Muscle of leg (tissue), 11 donors: Measurements from ENCODE around the gene LRP10. TPM values are rescaled to one million over a fixed set of nuclear protein-coding genes. Genes with fewer than 3 reads are reported as not detected.

ENCODE experiments used
- DNase-seq: peaks from one replicate; pipeline ENCODE4 v3.0.0; 2013
- H3K27ac ChIP-seq: one replicate; pipeline ENCODE4 v1.5.1; 2013; ENCODE audit warnings: mild to moderate bottlenecking, low read length, control low read depth
- H3K27me3 ChIP-seq: one replicate; pipeline ENCODE4 v1.6.1; 2013; ENCODE audit warnings: low read length; ENCODE audit not compliant: control insufficient read depth, insufficient read depth
- H3K36me3 ChIP-seq: one replicate; pipeline ENCODE4 v1.6.1; 2013; ENCODE audit warnings: low read length; ENCODE audit not compliant: control insufficient read depth, insufficient read depth
- H3K4me1 ChIP-seq: one replicate; pipeline ENCODE4 v1.6.1; 2013; ENCODE audit warnings: low read length; ENCODE audit not compliant: control insufficient read depth, insufficient read depth
- H3K4me3 ChIP-seq: one replicate; pipeline ENCODE4 v1.5.1; 2013; ENCODE audit warnings: low read length, control low read depth
- H3K9me3 ChIP-seq: replicated peaks from 2 replicates; pipeline ENCODE4 v1.6.1; 2013; ENCODE audit warnings: low read depth, low read length; ENCODE audit not compliant: control insufficient read depth
- WGBS: methylation state at CpG from one replicate; pipeline ENCODE4 v1.1.5; 2013; ENCODE audit warnings: missing lambda C conversion rate; ENCODE audit not compliant: insufficient coverage; 5-methylcytosine and 5-hydroxymethylcytosine counted together
- polyA plus RNA-seq, 8 donors: library from polyadenylated mRNA; unstranded; fragments of 120-200 nt; gene quantifications; one replicate each; pipeline versions ENCODE4 v1.2.1 to v1.2.3, GENCODE V29; 2013; ENCODE audit warnings: inconsistent platforms in 1 of 8, low replicate concordance in 1 of 8; ENCODE audit not compliant: insufficient read length in 8 of 8, insufficient read depth in 1 of 8
- total RNA-seq: library from RNA; stranded (reverse); fragments of 120-200 nt; gene quantifications from one replicate; pipeline ENCODE4 v1.2.4, GENCODE V29; 2013

LRP10 gene
- total and polyA plus RNA-seq, 9 donors: 14.5 to 49.9 (median 47.1) TPM

DNA sequence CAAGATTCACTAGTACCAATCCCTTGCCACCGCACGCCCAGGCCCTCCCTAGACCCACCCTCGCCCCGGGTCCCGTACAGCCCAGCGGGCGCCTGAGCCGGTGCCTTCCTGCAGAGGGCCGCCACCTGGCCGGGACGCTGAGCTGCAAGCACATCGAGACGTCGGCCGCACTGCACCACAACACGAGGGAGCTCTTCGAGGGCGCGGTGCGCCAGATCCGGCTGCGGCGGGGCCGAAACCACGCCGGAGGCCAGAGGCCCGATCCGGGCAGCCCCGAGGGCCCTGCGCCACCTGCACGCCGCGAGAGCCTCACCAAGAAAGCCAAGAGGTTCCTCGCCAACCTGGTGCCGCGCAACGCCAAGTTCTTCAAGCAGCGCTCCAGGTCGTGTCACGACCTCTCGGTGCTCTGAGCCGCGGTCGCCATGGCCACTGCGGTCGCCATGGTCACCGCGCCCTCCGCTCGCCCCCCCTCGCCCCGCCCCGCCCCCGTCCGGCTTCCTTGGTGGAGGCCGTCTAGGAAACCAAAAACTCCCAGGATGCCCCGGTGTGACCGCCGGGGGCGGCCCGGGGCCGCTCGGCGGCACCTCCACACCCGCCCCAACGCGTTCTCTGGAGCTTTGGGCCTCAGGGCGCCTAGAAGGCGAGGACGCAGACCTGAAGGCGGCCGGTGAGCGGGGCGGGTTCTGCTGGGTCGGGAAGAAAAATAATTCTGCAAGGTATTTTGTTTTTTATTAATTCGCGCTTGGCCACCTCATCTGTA lies 15.1 kb downstream of the LRP10 start:
- Histone ChIP-seq H3K4me3 (peak overlapping the region; percentile 62), H3K9me3 (no peaks in the 10 kb centered on the region), H3K36me3 (no peaks in the 10 kb centered on the region), H3K4me1 (peaks cover 42% of the 10 kb centered on the region), H3K27ac (no peak overlapping the region), H3K27me3 (peaks cover 15% of the 10 kb centered on the region)
- 2% methylated on average over 77 of the region's 77 CpGs for WGBS
- peak; percentile 70 for DNase-seq

DNA sequence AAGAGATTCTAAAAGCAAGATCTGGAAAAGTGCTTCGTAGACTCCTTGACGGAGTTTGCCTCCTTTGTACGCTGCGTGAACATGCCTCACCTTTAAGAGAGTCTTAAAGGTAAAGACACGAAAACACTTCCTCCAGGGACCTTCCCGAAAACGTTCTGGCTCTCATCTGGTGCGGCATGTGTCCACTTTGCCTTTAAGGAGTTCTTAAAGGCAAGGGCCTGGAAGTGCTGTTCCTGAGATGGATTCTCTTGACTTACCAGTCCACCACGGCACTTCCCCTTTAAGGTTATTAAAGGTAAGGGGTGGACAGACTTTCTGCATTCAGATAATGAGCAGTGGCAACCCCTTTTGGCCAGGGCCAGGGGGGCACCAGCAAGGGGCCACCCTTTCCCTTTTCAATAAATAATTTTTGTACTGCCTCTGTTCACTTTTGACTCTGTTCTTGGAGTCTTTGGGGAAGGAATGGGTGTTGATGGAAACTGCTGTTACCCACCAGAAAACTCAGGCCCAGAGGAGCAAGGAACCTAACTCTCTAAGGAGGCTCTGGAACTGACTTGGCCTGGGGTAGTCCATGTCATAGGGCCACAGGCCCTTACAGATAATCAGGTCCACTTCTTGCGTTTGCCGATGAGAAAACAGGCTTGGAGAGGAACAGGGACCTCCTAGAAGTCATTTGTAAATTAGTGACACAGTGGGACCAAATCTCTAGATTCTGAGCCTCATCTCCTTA lies 15.9 kb downstream of the LRP10 start:
- DNase-seq: peak; percentile 83

DNA sequence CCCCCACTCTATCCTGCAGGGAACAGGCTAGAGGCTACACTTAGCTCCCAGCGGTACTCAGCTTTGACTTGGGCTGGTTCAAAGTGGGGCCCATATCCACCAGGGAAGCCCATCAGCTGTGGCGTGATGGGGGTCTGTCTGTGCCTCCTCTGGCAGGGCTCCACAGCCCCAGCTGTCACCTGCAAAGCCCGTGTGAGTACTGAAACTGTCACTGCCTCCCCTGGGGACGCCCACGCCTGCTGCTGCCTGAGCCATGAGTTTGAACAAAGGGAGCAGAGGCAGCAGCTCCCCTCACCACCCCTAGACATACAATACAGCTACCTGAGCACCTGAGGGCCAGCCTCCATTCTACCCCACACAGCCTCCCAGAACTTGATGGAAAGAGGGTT lies 16.4 kb downstream of the LRP10 start:
- no peak overlapping the region for H3K4me3 ChIP-seq
- H3K27ac ChIP-seq: no peak overlapping the region
- H3K27me3 ChIP-seq: peaks cover 9% of the 10 kb centered on the region
- peaks cover 31% of the 10 kb centered on the region for H3K4me1 ChIP-seq
- 62% methylated on average over 5 of the region's 5 CpGs for WGBS
- no peaks in the 10 kb centered on the region for H3K9me3 ChIP-seq
- DNase-seq: no peak
- no peaks in the 10 kb centered on the region for H3K36me3 ChIP-seq

More for the DNA sequence above, 15.9 kb downstream of the LRP10 start:
- no peaks in the 10 kb centered on the region for H3K9me3 ChIP-seq
- H3K27ac ChIP-seq: no peak overlapping the region
- WGBS: 40% methylated on average over 6 of the region's 11 CpGs
- H3K36me3 ChIP-seq: no peaks in the 10 kb centered on the region
- peaks cover 36% of the 10 kb centered on the region for H3K4me1 ChIP-seq
- H3K4me3 ChIP-seq: peak overlapping the region; percentile 62
- peaks cover 12% of the 10 kb centered on the region for H3K27me3 ChIP-seq

- Histone ChIP-seq H3K9me3 (no peaks in the 10 kb centered on the region), H3K27ac (no peak overlapping the region), H3K36me3 (no peaks in the 10 kb centered on the region), H3K27me3 (peaks cover 3% of the 10 kb centered on the region), H3K4me3 (no peak overlapping the region), H3K4me1 (peaks cover 25% of the 10 kb centered on the region)
- DNase-seq: no peak
- WGBS: no CpG with 5 or more reads among the region's 4 CpGs
Observed at GRCh38 chr14:22888662-22889061, 17.1 kb downstream of the LRP10 start.

DNA sequence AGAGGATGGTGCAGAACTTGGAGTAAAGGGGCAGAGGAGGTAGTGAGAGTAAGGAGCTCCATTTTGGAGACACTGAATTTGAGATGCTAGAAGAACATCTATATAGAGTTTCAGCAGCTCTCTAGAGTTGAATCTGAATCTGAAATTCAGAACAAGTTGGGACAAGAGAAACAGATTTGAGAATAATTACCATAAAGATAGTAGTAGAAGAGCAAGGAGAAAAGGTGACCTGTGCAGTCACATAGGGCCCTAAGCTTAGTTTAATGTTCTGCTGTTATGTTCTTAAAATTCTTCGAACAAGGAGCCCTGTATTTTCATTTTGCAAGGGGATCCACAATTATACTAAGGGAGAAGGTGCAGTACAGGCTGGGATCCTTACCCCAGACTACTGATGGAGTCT lies 18.9 kb downstream of the LRP10 start:
- DNase-seq: no peak
- H3K27me3 ChIP-seq: peaks cover 3% of the 10 kb centered on the region
- no peak overlapping the region for H3K27ac ChIP-seq
- no peak overlapping the region for H3K4me3 ChIP-seq
- H3K4me1 ChIP-seq: peaks cover 22% of the 10 kb centered on the region
- H3K9me3 ChIP-seq: no peaks in the 10 kb centered on the region
- no peaks in the 10 kb centered on the region for H3K36me3 ChIP-seq
- WGBS: 100% methylated on average over 1 of the region's 1 CpG

DNA sequence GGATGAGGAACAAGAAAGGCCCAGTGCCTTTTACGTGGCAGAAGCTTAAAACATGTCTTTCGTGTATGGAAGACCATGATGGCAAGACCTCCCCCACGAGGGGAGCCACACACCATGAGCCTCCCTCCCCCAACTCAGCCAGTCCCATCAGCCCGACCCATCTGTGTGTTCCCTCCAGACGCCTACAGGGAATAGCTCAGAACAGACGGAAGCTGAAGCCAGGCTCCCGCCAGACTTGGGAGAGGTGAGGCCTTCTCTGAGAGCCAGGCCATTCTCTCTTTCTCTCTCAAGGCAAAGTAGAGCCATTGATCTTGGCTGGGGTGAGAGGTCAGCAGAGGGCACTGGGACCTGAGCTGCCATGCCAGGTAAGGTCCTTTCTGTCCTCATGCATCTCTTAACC lies 20.9 kb downstream of the LRP10 start:
- Histone ChIP-seq H3K9me3 (no peaks in the 10 kb centered on the region), H3K4me3 (no peak overlapping the region), H3K4me1 (peaks cover 10% of the 10 kb centered on the region), H3K27ac (no peak overlapping the region), H3K36me3 (peaks cover 3% of the 10 kb centered on the region), H3K27me3 (no peaks in the 10 kb centered on the region)
- 73% methylated on average over 3 of the region's 7 CpGs for WGBS
- DNase-seq: no peak

GRCh38 chr14:22893706-22894105 lies 22.2 kb downstream of the LRP10 start:
- H3K36me3 ChIP-seq: peaks cover 5% of the 10 kb centered on the region
- H3K4me3 ChIP-seq: no peak overlapping the region
- WGBS: 92% methylated on average over 2 of the region's 4 CpGs
- no peaks in the 10 kb centered on the region for H3K9me3 ChIP-seq
- no peak overlapping the region for H3K27ac ChIP-seq
- no peaks in the 10 kb centered on the region for H3K4me1 ChIP-seq
- H3K27me3 ChIP-seq: no peaks in the 10 kb centered on the region
- DNase-seq: no peak

DNA sequence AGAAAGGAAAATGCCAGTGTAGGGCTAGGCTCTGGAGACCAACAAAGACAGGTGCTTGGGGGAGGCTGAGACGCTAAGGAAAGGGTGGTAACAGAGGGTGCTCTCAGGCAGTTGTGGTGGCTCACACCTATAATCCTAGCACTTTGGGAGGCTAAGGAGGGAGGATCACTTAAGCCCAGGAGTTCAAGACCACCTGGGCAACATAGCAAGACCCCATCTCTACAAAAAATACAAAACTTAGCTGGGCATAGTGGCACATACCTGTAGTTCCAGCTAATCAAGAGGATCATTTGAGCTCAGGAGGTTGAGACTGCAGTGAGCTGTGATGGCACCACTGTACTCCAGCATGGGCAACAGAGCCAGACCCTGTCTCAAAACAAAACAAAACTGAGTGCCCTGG lies 23.9 kb downstream of the LRP10 start:
- H3K4me1 ChIP-seq: no peaks in the 10 kb centered on the region
- H3K27ac ChIP-seq: no peak overlapping the region
- no CpG with 5 or more reads among the region's 1 CpG for WGBS
- no peak for DNase-seq
- H3K4me3 ChIP-seq: no peak overlapping the region
- no peaks in the 10 kb centered on the region for H3K9me3 ChIP-seq
- peaks cover 20% of the 10 kb centered on the region for H3K36me3 ChIP-seq
- no peaks in the 10 kb centered on the region for H3K27me3 ChIP-seq

DNA sequence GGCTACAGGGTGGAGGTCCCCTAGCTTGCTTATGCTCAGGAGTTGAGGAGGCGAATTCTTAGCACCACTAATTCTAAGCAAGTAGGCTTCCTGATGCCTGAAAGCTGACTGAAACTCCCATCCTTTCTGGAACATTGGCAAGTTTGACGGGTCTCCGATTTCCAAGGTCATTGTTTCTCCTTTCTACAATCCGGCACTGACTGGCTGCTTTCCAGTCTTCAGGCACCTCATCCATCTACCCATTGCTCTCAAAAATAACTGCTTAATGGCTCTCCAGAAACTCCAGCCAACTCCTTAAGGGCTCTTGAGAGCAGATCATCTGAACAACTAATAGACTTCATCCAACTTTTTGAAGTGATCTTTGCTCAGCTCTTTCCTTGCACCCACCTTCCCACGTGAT lies 24.8 kb downstream of the LRP10 start:
- no peak overlapping the region for H3K4me3 ChIP-seq
- H3K27me3 ChIP-seq: no peaks in the 10 kb centered on the region
- H3K9me3 ChIP-seq: no peaks in the 10 kb centered on the region
- H3K36me3 ChIP-seq: peaks cover 29% of the 10 kb centered on the region
- H3K4me1 ChIP-seq: no peaks in the 10 kb centered on the region
- 64% methylated on average over 4 of the region's 5 CpGs for WGBS
- no peak for DNase-seq
- no peak overlapping the region for H3K27ac ChIP-seq

DNA sequence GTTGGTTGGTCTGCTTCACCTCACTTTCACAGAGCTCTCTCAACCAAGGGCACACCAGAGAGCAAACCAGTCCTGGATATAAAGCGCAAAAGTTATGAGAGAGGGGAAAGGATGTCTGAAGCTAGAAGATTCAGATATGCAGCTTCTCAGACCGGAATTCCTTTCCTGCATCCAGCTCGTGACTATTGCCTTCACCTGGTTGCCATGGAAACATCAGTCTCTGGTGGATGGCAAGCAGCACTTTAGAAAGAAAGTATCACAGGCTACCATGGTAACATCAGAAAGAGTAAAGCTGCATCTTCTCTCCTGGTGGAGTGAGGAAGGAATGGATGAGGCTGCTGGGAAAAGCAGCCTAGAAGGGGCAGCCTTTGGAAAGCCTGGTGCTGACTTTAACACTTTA lies 25.2 kb downstream of the LRP10 start:
- Histone ChIP-seq H3K4me3 (no peak overlapping the region), H3K36me3 (peaks cover 33% of the 10 kb centered on the region), H3K27ac (no peak overlapping the region), H3K27me3 (no peaks in the 10 kb centered on the region), H3K9me3 (no peaks in the 10 kb centered on the region), H3K4me1 (no peaks in the 10 kb centered on the region)
- no peak for DNase-seq
- WGBS: 78% methylated on average over 3 of the region's 3 CpGs
